Suprapubic skin (tissue), 4 donors: ENCODE data around the gene CFAP45.

Experiments used
- CTCF ChIP-seq, 2 donors: fragments of 200-600 bp in 1 of 2; fragments of 450-650 bp in 1 of 2; sonication (generic) in 1 of 2; IDR thresholded peaks; one replicate each; pipeline ENCODE4 v1.5.1; 2016 to 2019; ENCODE audit warnings: antibody characterized with exemption in 2 of 2, mild to moderate bottlenecking in 1 of 2, moderate library complexity in 1 of 2
- EP300 ChIP-seq: sonication (generic); formaldehyde crosslinking; IDR thresholded peaks from one replicate; pipeline ENCODE4 v1.6.1; 2017; ENCODE audit warnings: antibody characterized with exemption
- POLR2A ChIP-seq, 2 donors: fragments of 450-650 bp; IDR thresholded peaks; one replicate each; pipeline ENCODE4 v1.6.1; 2017; ENCODE audit warnings: antibody characterized with exemption in 2 of 2, mild to moderate bottlenecking in 2 of 2, moderate library complexity in 2 of 2
- POLR2AphosphoS5 ChIP-seq, 3 donors: sonication (generic); formaldehyde crosslinking; IDR thresholded peaks; one replicate each; pipeline ENCODE4 v1.6.1; 2017; ENCODE audit warnings: antibody characterized with exemption in 3 of 3

GRCh38 chr1:159924791-159925718, 25.1 kb upstream of the CFAP45 start, which contains the start of gene TAGLN2:
- TF ChIP-seq CTCF (IDR thresholded peaks at IDR 0.05) (no peak), EP300 (no peak), POLR2AphosphoS5 (IDR thresholded peaks at IDR 0.05) (peak; percentile 81 to 84 (median 83)), POLR2A (IDR thresholded peaks at IDR 0.05) (peak; percentile 74 to 97)
